NCI-H774 (cell line): Measurements from ENCODE around the gene CDIP1.

Experiments
- DNase-seq: peaks from one replicate; lab custom pipeline; 2025; lab: John Stamatoyannopoulos, UW

CDIP1 gene

GRCh38 chr16:4514606-4515005 is 24.0 kb downstream of the CDIP1 start:
- no peak for DNase-seq

- DNase-seq = no peak
Observed at GRCh38 chr16:4513881-4514280, 24.7 kb downstream of the CDIP1 start.

- DNase-seq = no peak
Observed at GRCh38 chr16:4513086-4513860, 25.3 kb downstream of the CDIP1 start.

GRCh38 chr16:4512473-4512872 is 26.1 kb downstream of the CDIP1 start:
- no peak for DNase-seq

- no peak for DNase-seq
Observed at GRCh38 chr16:4511441-4512082, 27.0 kb downstream of the CDIP1 start.

- no peak for DNase-seq
Observed at GRCh38 chr16:4510747-4511426, 27.7 kb downstream of the CDIP1 start.

GRCh38 chr16:4510131-4510530 is 28.4 kb downstream of the CDIP1 start:
- DNase-seq = no peak

GRCh38 chr16:4509420-4509819 is 29.2 kb downstream of the CDIP1 start:
- no peak for DNase-seq

GRCh38 chr16:4508806-4509205 is 29.8 kb downstream of the CDIP1 start:
- no peak for DNase-seq

- no peak for DNase-seq
Observed at GRCh38 chr16:4507588-4508345, 30.8 kb downstream of the CDIP1 start.

- DNase-seq = peak; percentile 44
Observed at GRCh38 chr16:4506450-4506849, 32.1 kb downstream of the CDIP1 start.

- no peak for DNase-seq
Observed at GRCh38 chr16:4505356-4506147, 33.0 kb downstream of the CDIP1 start.

- DNase-seq = no peak
Observed at GRCh38 chr16:4501071-4501478, 37.5 kb downstream of the CDIP1 start.

GRCh38 chr16:4500272-4500671 is 38.3 kb downstream of the CDIP1 start:
- no peak for DNase-seq

GRCh38 chr16:4499196-4499555 is 39.4 kb downstream of the CDIP1 start:
- no peak for DNase-seq

GRCh38 chr16:4498546-4499195 is 39.9 kb downstream of the CDIP1 start:
- DNase-seq = no peak

GRCh38 chr16:4496305-4496704 is 42.3 kb downstream of the CDIP1 start:
- DNase-seq = no peak

GRCh38 chr16:4495766-4496165 is 42.8 kb downstream of the CDIP1 start:
- DNase-seq = no peak

- DNase-seq = no peak
Observed at GRCh38 chr16:4494746-4495490, 43.7 kb downstream of the CDIP1 start.

- no peak for DNase-seq
Observed at GRCh38 chr16:4491898-4492297, 46.7 kb downstream of the CDIP1 start.
